Measurements from ENCODE around the gene DDA1.
"Not testable (repeated sequence)": the region's sequence is repeated elsewhere in the genome, so short reads cannot be mapped to it uniquely, and the experiment has no call there.

The DDA1 gene

DNA sequence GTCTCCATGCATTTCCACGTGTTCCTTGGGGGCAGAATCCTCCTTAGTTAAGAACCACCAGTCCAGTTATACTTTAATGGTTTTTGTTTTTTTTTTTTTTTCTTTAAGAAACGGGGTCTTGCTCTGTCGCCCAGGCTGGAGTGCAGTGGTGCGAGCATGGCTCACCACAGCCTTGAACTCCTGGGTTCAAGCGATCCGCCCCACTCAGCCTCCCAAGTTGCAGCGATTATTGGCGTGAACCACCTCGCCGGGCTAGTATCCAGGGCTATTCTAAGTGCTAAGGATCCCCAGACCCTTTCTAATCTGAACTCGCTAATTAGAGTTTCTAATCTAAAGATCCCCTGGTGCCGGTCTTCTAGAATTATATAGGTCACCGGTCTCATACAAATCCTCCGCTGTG, 15.8 kb upstream of the DDA1 start:
- TF ChIP-seq, protein P1, sequence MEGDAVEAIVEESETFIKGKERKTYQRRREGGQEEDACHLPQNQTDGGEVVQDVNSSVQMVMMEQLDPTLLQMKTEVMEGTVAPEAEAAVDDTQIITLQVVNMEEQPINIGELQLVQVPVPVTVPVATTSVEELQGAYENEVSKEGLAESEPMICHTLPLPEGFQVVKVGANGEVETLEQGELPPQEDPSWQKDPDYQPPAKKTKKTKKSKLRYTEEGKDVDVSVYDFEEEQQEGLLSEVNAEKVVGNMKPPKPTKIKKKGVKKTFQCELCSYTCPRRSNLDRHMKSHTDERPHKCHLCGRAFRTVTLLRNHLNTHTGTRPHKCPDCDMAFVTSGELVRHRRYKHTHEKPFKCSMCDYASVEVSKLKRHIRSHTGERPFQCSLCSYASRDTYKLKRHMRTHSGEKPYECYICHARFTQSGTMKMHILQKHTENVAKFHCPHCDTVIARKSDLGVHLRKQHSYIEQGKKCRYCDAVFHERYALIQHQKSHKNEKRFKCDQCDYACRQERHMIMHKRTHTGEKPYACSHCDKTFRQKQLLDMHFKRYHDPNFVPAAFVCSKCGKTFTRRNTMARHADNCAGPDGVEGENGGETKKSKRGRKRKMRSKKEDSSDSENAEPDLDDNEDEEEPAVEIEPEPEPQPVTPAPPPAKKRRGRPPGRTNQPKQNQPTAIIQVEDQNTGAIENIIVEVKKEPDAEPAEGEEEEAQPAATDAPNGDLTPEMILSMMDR (IDR thresholded peaks at IDR 0.05; ENCODE audit: low read depth, low read length) = no peak
- TF ChIP-seq, protein P2, sequence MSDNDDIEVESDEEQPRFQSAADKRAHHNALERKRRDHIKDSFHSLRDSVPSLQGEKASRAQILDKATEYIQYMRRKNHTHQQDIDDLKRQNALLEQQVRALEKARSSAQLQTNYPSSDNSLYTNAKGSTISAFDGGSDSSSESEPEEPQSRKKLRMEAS (IDR thresholded peaks at IDR 0.05; ENCODE audit: low read depth, low read length) = no peak
- no peak for TF ChIP-seq MYC (IDR thresholded peaks at IDR 0.05; ENCODE audit: low read depth, low read length)
- no peak for TF ChIP-seq POLR2A (IDR thresholded peaks at IDR 0.05; ENCODE audit: extremely low read depth, insufficient read length)
- no peak overlapping the region for H3K4me3 ChIP-seq (ENCODE audit: low read depth, low read length)
- DNase-seq (ENCODE audit: low read depth) = no peak

DNA sequence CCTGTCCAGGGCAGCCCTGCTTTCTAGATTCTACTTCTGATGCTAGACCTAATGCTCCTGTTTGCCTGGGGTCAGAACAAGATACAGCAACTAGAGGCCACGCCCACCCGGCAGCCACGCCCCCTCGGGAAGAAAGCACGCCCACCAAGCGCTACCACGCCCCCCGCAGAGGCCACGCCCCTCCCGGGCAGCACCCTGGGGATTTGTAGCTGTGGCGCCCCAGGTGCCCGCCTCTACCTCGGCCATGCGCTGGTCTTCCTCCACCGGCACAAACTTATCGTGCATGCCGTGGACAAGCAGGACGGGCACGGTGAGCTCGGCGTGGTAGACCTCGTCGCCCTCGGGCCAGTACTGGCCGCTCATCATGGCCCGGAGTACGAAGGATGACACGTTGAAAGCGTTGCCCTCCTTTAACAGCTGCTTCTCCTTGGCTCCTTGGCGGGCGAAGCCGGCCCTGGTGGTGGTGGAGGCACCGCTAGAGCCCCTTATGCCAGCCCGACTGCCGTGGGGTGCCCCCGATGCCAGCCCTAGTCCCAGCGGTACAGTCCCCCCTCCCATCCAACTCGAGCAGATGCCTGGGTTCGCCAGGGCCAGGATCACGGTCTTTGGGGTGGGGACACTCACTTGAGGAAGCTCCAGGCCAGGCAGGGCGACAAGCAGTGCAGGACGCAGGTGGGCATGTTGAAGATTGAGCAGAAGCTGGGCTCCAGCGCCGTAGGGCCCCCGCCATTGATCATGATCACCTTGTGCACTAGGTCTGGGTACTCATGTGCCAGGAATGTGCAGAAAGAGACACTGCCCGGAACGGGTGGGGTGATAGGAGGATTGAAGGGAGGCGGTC, 15.1 kb upstream of the DDA1 start:
- DNase-seq (ENCODE audit: low read depth) = peak; percentile 44
- TF ChIP-seq POLR2A (IDR thresholded peaks at IDR 0.05; ENCODE audit: extremely low read depth, insufficient read length) = no peak
- no peak for TF ChIP-seq MYC (IDR thresholded peaks at IDR 0.05; ENCODE audit: low read depth, low read length)
- TF ChIP-seq, protein P1 (IDR thresholded peaks at IDR 0.05; ENCODE audit: low read depth, low read length) = no peak
- TF ChIP-seq, protein P2 (IDR thresholded peaks at IDR 0.05; ENCODE audit: low read depth, low read length) = no peak
- no peak overlapping the region for H3K4me3 ChIP-seq (ENCODE audit: low read depth, low read length)

- peak; percentile 72 for DNase-seq (ENCODE audit: low read depth)
- H3K4me3 ChIP-seq (ENCODE audit: low read depth, low read length) = not testable (repeated sequence)
Observed at GRCh38 chr19:17295551-17295950, 13.8 kb upstream of the DDA1 start.

DNA sequence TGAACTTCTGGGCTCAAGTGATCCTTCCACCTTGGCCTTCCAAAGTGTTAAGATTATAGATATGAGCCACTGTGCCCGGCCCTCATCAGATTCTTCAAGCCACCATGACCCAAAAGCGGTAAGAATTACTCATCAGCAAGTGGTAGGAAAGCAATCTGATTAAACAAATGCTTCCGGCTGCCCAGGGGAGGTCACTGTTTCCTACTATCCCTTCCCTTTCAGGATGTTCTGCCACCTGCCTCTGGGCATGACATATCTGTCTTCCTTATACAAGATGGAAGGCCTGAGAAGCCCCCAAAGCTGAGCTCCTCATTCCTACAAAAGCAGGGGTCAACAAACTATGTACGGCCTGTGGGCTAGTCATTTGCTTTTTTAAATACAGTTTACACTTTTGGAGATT, 13.1 kb upstream of the DDA1 start:
- DNase-seq (ENCODE audit: low read depth) = peak; percentile 43
- H3K4me3 ChIP-seq (ENCODE audit: low read depth, low read length) = no peak overlapping the region
- TF ChIP-seq, protein P2 (IDR thresholded peaks at IDR 0.05; ENCODE audit: low read depth, low read length) = no peak
- TF ChIP-seq, protein P1 (IDR thresholded peaks at IDR 0.05; ENCODE audit: low read depth, low read length) = no peak
- TF ChIP-seq POLR2A (IDR thresholded peaks at IDR 0.05; ENCODE audit: extremely low read depth, insufficient read length) (no peak), MYC (IDR thresholded peaks at IDR 0.05; ENCODE audit: low read depth, low read length) (no peak)

GRCh38 chr19:17296976-17297375, 12.4 kb upstream of the DDA1 start:
- no peak overlapping the region for H3K4me3 ChIP-seq (ENCODE audit: low read depth, low read length)
- no peak for TF ChIP-seq POLR2A (IDR thresholded peaks at IDR 0.05; ENCODE audit: extremely low read depth, insufficient read length)
- no peak for TF ChIP-seq MYC (IDR thresholded peaks at IDR 0.05; ENCODE audit: low read depth, low read length)
- TF ChIP-seq, protein P2 (IDR thresholded peaks at IDR 0.05; ENCODE audit: low read depth, low read length) = no peak
- TF ChIP-seq, protein P1 (IDR thresholded peaks at IDR 0.05; ENCODE audit: low read depth, low read length) = no peak
- DNase-seq (ENCODE audit: low read depth) = no peak

DNA sequence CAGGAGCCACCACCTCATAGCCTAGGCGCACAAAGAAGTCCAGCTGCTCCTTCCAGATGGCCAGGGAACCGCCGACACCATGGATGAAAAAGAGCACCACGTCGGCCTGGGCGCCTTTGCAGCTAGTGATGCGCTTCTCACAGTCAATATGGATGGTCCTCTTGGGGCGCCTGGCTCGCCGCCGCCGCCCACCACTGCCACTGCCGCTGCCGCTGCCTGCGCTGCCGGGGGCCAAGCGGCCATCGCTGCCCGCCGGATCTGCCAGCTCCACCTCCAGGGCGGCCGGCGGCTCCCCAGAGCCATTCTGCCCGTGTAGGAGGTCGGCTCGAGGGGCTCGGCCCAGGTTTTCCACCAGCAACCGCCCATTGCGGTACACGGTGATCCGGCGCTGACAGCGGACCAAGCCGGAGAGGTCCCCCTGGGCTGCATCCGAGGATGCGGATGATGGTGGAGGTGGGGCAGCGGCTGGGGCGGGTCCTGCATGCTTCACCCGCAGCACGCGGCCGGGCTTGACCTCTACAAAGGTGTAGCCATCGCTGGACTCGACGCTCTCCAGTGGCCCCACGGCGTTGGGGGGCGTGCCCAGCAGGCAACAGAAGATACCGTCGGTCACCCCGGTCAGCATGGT, 8.3 kb upstream of the DDA1 start:
- DNase-seq (ENCODE audit: low read depth) = no peak
- H3K4me3 ChIP-seq (ENCODE audit: low read depth, low read length) = no peak overlapping the region
- TF ChIP-seq, protein P1 (IDR thresholded peaks at IDR 0.05; ENCODE audit: low read depth, low read length) = no peak
- TF ChIP-seq MYC (IDR thresholded peaks at IDR 0.05; ENCODE audit: low read depth, low read length) = no peak
- no peak for TF ChIP-seq POLR2A (IDR thresholded peaks at IDR 0.05; ENCODE audit: extremely low read depth, insufficient read length)
- TF ChIP-seq, protein P2 (IDR thresholded peaks at IDR 0.05; ENCODE audit: low read depth, low read length) = no peak
